Nasal cavity respiratory epithelium epithelial cell of viscerocranial mucosa (primary cell): ENCODE results near the gene GCA. TPM values are rescaled to one million over a fixed set of nuclear protein-coding genes. Genes with fewer than 3 reads are reported as not detected.

Experiments used
- total RNA-seq: library from RNA; depleted of rRNA; stranded (reverse); fragments of >200 nt; gene quantifications from 2 replicates; pipeline ENCODE4 v1.2.3, GENCODE V29; 2014

GCA gene
- total RNA-seq: 6.2 and 9.0 TPM in 2 replicates

GRCh38 chr2:162343824-162344616 is at the start of gene GCA:
Gene GCA (plus strand): TSS chr2:162344132. CDS start chr2:162344249, 117 bp downstream.

GRCh38 chr2:162318328-162319180 is 25.4 kb upstream of the GCA start, which contains the start of gene IFIH1:
Gene IFIH1 (minus strand): TSS chr2:162318684. CDS start chr2:162318307, 377 bp downstream.

Other genes with a start within 250 kb of the GCA start
- gene GCG, start 191.9 kb upstream of the GCA start, total RNA-seq: not detected in 2 replicates
- 1.7 and 14.2 TPM in 2 replicates for gene FAP, start 100.7 kb upstream of the GCA start, total RNA-seq
- 6.8 and 27.3 TPM in 2 replicates for gene IFIH1, start 25.4 kb upstream of the GCA start, total RNA-seq